Right lobe of liver (tissue), 4 donors: ENCODE data around the gene WNT8B.

Source experiments
- CTCF ChIP-seq, 4 donors: fragments of 200-600 bp in 3 of 4; fragments of 450-650 bp in 1 of 4; IDR thresholded peaks; one replicate each; pipeline versions ENCODE4 v1.5.1 to v1.8.0; 2016 to 2022; ENCODE audit warnings: antibody characterized with exemption in 4 of 4, mild to moderate bottlenecking in 2 of 4
- POLR2A ChIP-seq: fragments of 450-650 bp; IDR thresholded peaks from one replicate; pipeline ENCODE4 v1.6.1; 2017; ENCODE audit warnings: antibody characterized with exemption, mild to moderate bottlenecking
- donor health status: DM: no; HTN: no; CAD: no.
- donor health status: DM: no; HTN: no; CAD: no.
- donor health status: DM: no; HTN: yes; CAD: no.

GRCh38 chr10:100507357-100507732, 44.5 kb downstream of the WNT8B start:
- TF ChIP-seq POLR2A (no peak), CTCF (IDR thresholded peaks at IDR 0.05) (no peak)
